ENCODE results near the gene MTFR1L. TPM values are rescaled to one million over a fixed set of nuclear protein-coding genes. Genes with fewer than 3 reads are reported as not detected.
A peak's percentile ranks its signal among the peaks of the same experiment; 100 is the strongest.

Gene MTFR1L
- total RNA-seq, 2 donors from 2014 or later: 30.4 to 37.4 TPM

DNA sequence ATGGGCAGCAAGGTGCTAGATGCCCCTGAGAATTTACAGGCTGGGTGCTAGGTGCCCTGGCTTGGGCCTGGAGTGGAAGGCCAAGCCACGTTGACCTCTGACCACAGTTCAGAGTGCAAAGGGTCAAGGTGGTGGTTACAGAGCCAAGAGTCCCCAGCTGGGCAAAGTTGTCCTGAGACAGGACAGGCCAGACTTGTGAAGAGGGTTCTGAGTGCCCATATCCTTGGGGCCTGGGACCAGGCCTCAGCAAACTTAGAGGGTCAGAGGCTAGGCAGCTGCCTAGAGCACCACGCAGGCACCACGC lies 38.7 kb upstream of the MTFR1L start:
- Mint-ChIP-seq H3K4me3 (no peak overlapping the region), H3K36me3 (ENCODE audit: low read depth) (peaks cover 2% of the 10 kb centered on the region), H3K27me3 (no peaks in the 10 kb centered on the region), H3K4me1 (peaks cover 2% of the 10 kb centered on the region), H3K27ac (peak overlapping the region; percentile 29)
- H3K9me3 ChIP-seq (ENCODE audit: control insufficient read depth, low read length, poor library complexity, severe bottlenecking): no peaks in the 10 kb centered on the region
- DNase-seq (no peak), ATAC-seq (no peak)

DNA sequence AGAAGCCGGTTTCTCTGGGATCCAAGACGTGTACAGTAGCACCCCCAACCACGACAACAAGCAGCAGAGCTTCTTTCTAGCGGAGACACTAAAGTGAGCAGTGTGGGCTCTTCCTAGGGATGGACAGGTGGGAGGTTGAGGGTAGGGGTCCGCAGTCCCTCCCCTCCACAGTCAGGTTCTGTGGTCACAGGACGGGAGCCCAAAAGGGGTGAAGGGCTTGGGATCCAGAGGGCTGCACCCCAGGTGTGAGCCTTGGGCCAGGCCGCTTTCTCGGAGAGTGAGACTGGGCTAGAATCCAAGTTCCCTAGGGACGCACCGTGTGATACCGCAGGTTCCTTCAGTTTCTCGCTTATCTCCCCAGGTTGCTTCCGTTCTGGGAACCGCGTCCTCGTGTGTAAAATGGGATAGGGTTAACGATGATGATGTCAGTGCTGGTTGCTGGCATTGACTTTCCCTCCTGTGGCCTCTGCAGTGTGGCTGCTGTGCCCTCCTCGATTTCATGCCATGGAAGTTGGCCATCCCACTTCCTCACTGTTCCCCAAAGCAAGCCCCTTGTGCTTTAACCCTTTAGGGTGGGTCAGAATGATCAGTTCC lies 37.0 kb upstream of the MTFR1L start:
- Mint-ChIP-seq H3K4me1 (no peaks in the 10 kb centered on the region), H3K27ac (peak overlapping the region; percentile 16), H3K4me3 (no peak overlapping the region), H3K36me3 (ENCODE audit: low read depth) (peaks cover 2% of the 10 kb centered on the region), H3K27me3 (no peaks in the 10 kb centered on the region)
- H3K9me3 ChIP-seq (ENCODE audit: control insufficient read depth, low read length, poor library complexity, severe bottlenecking): no peaks in the 10 kb centered on the region
- DNase-seq (no peak), ATAC-seq (no peak)

DNA sequence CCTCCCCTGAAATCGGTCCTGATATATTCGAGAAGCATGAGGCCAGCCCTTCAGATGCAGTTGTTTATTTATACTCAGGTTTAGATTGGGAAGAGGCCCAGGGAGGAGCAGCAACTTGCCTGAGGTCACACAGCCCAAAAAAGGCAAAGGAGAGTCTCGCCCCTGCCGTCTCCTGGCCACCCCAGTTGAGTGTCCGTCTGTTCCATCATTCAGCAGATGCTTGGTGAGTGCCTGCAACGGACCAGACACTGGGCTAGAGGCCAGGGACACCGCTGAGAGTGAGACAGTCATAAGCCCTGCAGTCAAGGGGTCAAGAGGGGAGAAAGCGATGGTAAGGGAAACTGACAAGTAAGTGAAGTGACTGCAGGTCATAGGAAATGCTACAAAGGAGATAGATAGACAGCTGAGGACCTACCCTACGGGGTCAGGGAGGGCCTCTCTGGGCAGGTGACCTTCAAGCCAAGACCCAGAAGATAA lies 35.1 kb upstream of the MTFR1L start:
- H3K9me3 ChIP-seq (ENCODE audit: control insufficient read depth, low read length, poor library complexity, severe bottlenecking): no peaks in the 10 kb centered on the region
- peaks cover 2% of the 10 kb centered on the region for H3K36me3 Mint-ChIP-seq (ENCODE audit: low read depth)
- no peaks in the 10 kb centered on the region for H3K27me3 Mint-ChIP-seq
- DNase-seq (no peak), ATAC-seq (no peak)
- H3K4me1 Mint-ChIP-seq: no peaks in the 10 kb centered on the region
- H3K27ac Mint-ChIP-seq: peak overlapping the region; percentile 66
- H3K4me3 Mint-ChIP-seq: no peak overlapping the region

DNA sequence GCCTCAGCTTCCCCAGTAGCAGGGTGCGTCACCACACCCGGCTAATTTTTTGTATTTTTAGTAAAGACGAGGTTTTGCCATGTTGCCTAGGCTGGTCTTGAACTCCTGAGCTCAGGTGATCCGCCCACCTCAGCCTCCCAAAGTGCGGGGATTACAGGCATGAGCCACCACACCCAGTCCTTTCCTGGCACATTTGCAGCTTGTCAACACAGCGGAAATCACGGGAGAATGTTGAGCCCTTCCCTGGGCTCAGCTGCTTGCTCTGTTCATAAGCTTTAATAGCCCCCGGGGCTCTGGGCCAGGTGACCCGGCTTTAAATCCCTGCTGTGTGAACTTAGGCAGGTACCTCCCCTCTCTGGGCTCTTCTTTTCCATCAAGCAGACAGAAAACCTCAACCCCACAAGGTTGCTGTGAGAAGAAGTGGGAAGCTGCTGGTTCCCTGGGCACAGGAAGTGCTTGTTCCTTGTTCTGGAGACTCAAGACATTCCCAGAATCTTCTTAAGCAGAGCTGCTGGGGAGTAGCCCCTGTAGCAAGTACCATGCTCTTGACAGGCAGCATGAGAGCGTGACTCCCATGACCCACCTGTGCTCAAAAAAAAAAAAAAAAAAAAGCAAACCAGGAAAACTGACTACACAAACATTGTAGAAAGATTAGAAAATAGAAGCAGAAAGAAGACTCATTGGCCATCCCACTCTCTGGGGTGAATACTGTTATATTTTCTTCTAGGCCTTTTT lies 34.3 kb upstream of the MTFR1L start:
- DNase-seq: no peak
- Mint-ChIP-seq H3K27ac (no peak overlapping the region), H3K27me3 (no peaks in the 10 kb centered on the region), H3K4me1 (no peaks in the 10 kb centered on the region), H3K36me3 (ENCODE audit: low read depth) (peaks cover 2% of the 10 kb centered on the region), H3K4me3 (no peak overlapping the region)
- H3K9me3 ChIP-seq (ENCODE audit: control insufficient read depth, low read length, poor library complexity, severe bottlenecking): no peaks in the 10 kb centered on the region
- ATAC-seq: no peak

DNA sequence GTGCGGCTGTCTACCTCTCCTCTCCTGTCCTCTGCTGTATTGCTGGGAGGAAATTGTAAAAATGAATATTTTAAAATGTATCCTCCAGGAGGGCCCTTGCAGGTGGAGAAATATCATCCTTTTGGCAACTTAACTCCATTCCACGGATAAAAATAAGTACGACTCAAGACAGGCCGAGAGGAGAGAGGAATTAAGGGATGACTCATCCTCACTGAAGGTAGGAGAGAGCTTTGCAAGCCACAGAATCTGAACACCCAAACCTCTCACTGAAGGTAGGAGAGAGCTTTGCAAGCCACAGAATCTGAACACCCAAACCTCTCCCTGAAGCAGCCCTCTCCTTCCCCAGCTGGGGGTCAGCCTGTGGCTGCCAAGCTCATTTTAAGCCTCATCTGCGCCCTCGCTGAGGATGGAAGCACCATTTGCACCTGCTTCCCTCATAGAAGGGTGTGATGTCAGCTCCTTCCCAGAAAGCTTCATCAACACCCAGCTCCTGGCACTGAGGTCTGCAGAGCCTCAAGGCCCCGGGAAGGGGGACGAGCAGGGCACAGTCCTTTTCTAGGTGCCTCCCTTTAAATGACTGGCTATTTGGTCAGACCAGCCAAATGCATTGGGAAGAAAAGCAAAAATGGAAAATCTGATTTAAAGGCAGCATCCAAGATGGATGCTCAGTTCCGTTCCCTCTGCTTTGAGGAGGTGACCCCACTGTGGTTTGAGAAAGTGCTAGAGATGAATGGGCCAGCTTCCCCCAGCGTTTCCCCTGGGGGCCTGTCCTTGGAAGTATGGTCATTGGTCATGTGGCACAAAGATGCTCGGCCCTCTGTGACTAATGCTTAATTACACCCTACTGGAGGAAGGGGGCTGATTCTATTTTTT lies 32.6 kb upstream of the MTFR1L start:
- Mint-ChIP-seq H3K27ac (no peak overlapping the region), H3K36me3 (ENCODE audit: low read depth) (peaks cover 2% of the 10 kb centered on the region), H3K27me3 (no peaks in the 10 kb centered on the region)

DNA sequence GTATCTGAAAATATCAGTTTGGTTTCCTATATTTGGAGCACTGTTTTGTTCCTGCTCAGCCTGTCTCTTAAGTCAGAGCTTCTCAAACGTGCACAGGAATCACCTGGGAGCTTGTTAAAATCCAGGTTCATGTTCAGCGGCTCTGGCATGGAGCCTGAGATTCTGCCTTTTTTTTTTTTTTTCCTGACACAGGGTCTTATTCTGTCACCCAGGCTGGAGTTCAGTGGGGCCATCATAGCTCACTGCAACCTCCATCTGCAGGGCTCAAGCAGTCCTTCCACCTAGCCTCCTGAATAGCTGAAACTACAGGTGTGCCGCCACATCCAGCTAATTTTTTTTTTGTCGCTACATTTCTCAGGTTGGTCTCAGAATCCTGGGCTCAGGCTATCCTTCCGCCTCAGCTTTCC lies 32.0 kb upstream of the MTFR1L start:
- Mint-ChIP-seq H3K27me3 (no peaks in the 10 kb centered on the region), H3K4me3 (no peak overlapping the region), H3K4me1 (peaks cover 5% of the 10 kb centered on the region), H3K36me3 (ENCODE audit: low read depth) (peaks cover 2% of the 10 kb centered on the region), H3K27ac (peak overlapping the region; percentile 21)
- DNase-seq (no peak), ATAC-seq (no peak)
- no peaks in the 10 kb centered on the region for H3K9me3 ChIP-seq (ENCODE audit: control insufficient read depth, low read length, poor library complexity, severe bottlenecking)

More for the DNA sequence above, 32.6 kb upstream of the MTFR1L start:
- H3K4me3 Mint-ChIP-seq: no peak overlapping the region
- DNase-seq (no peak), ATAC-seq (no peak)
- H3K9me3 ChIP-seq (ENCODE audit: control insufficient read depth, low read length, poor library complexity, severe bottlenecking): no peaks in the 10 kb centered on the region
- peaks cover 5% of the 10 kb centered on the region for H3K4me1 Mint-ChIP-seq

DNA sequence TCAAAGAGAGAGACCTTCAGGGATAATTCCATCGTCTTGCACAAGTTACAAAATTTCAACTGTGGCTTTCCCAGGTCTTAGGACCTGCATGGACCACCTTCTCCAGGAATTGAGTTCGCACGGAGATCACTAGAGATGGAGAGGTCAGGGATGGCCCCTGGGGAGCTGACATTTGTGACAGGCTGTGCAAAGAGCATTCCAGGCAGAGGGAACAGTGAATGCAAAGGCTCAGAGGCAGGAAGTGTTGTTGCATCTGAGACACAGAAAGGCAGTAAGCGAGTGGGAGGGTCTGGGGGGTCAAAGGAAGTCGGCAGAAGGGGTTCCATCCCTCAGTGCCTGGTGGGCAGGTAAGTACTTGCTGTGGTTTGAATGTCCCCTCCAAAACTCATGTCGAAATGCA lies 29.3 kb upstream of the MTFR1L start:
- no peak overlapping the region for H3K4me3 Mint-ChIP-seq
- no peak for ATAC-seq
- peaks cover 11% of the 10 kb centered on the region for H3K4me1 Mint-ChIP-seq
- no peaks in the 10 kb centered on the region for H3K27me3 Mint-ChIP-seq
- no peaks in the 10 kb centered on the region for H3K36me3 Mint-ChIP-seq (ENCODE audit: low read depth)
- no peaks in the 10 kb centered on the region for H3K9me3 ChIP-seq (ENCODE audit: control insufficient read depth, low read length, poor library complexity, severe bottlenecking)
- DNase-seq: no peak
- peak overlapping the region; percentile 83 for H3K27ac Mint-ChIP-seq

DNA sequence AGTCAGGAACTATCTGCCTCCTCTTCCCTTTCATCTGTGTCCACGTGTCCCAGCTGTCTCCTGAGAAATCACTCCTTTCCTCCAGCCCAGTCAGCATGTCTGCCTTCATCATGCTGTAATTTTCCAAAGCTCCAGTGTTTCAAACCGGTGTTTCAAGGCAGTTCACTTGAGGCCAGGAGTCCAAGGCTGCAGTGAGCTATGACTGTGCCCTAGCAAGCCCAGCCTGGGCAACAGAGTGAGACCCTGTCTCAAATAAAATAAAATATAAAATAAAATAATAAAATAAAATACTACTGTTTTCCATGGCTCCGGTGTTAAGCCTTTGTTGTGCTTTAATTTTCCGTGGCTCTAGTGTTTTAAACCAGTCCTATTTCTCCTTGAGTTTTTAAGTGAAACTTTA lies 27.6 kb upstream of the MTFR1L start:
- H3K27me3 Mint-ChIP-seq: no peaks in the 10 kb centered on the region
- ATAC-seq (no peak), DNase-seq (no peak)
- H3K36me3 Mint-ChIP-seq (ENCODE audit: low read depth): peaks cover 2% of the 10 kb centered on the region
- H3K4me3 Mint-ChIP-seq: no peak overlapping the region
- no peaks in the 10 kb centered on the region for H3K9me3 ChIP-seq (ENCODE audit: control insufficient read depth, low read length, poor library complexity, severe bottlenecking)
- no peak overlapping the region for H3K27ac Mint-ChIP-seq
- H3K4me1 Mint-ChIP-seq: peaks cover 21% of the 10 kb centered on the region

DNA sequence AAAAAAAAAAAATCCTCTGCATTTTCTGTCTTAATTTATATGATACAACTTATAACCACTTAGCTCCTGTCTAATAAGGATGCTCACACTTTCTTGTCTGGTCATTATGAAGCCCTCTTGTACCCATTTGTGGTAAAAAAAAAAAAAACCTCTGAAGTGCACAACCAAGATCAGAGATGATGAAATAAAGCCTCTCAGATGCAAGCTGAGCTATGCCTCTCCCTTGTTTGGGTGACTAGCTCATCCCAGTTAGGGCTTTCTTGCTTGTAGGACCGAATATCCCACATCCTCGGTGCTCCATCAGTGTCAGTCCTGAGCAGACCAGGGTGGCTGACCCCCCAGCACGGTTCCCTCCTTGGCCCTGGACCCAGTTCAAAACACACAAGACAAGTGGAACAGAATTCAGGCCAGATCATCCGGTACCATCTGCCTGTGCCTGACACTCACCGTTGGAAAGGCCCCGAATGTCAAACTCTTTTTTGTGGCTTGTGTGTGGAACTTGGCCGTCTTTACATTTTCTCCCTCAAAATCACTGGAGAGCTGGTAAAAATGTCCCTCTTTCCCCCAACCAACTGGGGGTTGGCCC lies 26.1 kb upstream of the MTFR1L start:
- no peaks in the 10 kb centered on the region for H3K9me3 ChIP-seq (ENCODE audit: control insufficient read depth, low read length, poor library complexity, severe bottlenecking)
- ATAC-seq (no peak), DNase-seq (no peak)
- peaks cover 34% of the 10 kb centered on the region for H3K4me1 Mint-ChIP-seq
- peaks cover 2% of the 10 kb centered on the region for H3K36me3 Mint-ChIP-seq (ENCODE audit: low read depth)
- no peaks in the 10 kb centered on the region for H3K27me3 Mint-ChIP-seq
- peak overlapping the region; percentile 98 for H3K27ac Mint-ChIP-seq
- no peak overlapping the region for H3K4me3 Mint-ChIP-seq

DNA sequence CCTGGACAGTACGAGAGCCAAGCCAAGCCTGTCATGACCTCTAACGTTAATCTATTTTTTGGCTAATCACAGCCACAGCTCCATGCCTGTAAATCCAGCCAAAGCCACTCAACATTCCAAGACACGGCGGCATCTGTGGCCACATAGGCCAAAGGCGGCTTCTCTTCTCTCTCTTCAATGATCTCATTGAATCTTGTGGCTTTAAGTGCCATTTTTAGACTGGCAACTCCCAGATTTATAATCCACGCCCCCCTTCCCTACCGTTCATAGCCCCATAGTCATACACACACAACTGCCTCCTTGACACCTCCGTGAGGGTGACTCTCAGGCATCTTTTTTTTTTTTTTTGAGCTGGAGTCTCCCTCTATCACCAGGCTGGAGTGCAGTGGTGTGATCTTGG lies 25.4 kb upstream of the MTFR1L start:
- Mint-ChIP-seq H3K27ac (peak overlapping the region; percentile 98), H3K4me1 (peaks cover 34% of the 10 kb centered on the region), H3K36me3 (ENCODE audit: low read depth) (peaks cover 2% of the 10 kb centered on the region), H3K27me3 (no peaks in the 10 kb centered on the region), H3K4me3 (no peak overlapping the region)
- no peak for DNase-seq
- no peak for ATAC-seq
- H3K9me3 ChIP-seq (ENCODE audit: control insufficient read depth, low read length, poor library complexity, severe bottlenecking): no peaks in the 10 kb centered on the region

DNA sequence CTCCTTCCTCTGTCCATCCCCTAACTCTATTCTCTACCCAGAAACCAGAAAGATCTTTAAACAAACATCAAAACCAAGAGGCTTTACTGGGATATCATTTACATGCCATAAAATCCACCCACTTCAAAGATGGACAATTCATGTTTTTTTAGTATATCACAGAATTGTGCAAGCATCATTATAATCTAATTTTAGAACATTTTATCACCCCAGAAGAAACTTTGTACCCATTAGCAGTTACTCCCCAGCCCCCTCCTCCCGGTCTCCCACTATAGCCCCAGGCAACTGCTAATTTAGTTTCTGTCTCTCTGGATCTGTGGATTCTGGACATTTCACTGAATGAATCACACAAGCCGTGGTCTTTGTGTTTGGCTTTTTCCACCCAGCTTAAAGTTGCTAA lies 24.5 kb upstream of the MTFR1L start:
- no peaks in the 10 kb centered on the region for H3K9me3 ChIP-seq (ENCODE audit: control insufficient read depth, low read length, poor library complexity, severe bottlenecking)
- ATAC-seq (no peak), DNase-seq (no peak)
- Mint-ChIP-seq H3K4me3 (no peak overlapping the region), H3K27ac (peak overlapping the region; percentile 98), H3K27me3 (no peaks in the 10 kb centered on the region), H3K4me1 (peaks cover 34% of the 10 kb centered on the region), H3K36me3 (ENCODE audit: low read depth) (peaks cover 2% of the 10 kb centered on the region)

DNA sequence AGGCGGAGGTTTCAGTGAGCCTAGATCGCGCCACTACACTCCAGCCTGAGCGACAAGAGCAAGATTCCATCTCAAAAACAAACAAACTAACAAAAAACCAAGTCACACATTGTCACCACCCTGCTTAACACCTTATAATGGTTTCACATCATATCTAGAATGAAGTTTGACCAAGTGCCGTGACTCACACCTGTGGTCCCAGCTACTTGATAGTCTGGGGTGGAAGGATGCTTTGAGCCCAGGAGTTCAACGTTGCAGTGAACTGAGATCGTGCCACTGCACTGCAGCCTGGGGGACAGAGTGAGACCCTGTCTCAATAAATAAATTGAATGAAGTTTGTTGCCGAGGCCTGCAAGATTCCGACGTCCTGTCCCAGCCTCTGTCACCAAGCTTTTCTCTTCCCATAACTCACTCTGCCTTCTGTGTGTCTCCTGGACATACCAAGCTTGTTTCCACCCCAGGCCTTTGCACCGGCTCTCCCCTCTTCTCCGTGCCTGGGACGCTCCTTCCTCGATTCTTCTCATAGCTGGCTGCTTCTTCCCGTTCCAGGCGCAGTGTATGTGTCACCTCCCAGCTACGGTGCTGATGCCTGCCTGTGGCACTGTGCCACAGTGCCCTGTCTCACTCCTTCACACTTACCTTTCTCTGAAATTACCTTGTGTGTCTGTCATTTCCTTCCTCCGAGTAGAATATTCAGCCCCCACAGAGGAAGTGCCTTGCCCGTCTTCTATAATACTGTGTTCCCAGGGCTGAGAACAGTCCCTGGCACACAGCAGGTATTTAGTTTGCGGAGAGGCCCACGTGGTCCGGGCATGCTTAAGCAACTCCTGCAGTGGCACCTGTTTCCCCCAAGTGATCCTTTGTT lies 23.6 kb upstream of the MTFR1L start:
- H3K36me3 Mint-ChIP-seq (ENCODE audit: low read depth): peaks cover 2% of the 10 kb centered on the region
- no peaks in the 10 kb centered on the region for H3K27me3 Mint-ChIP-seq
- H3K27ac Mint-ChIP-seq: peak overlapping the region; percentile 98
- H3K4me3 Mint-ChIP-seq: peak overlapping the region; percentile 89
- no peaks in the 10 kb centered on the region for H3K9me3 ChIP-seq (ENCODE audit: control insufficient read depth, low read length, poor library complexity, severe bottlenecking)
- peaks cover 37% of the 10 kb centered on the region for H3K4me1 Mint-ChIP-seq
- ATAC-seq (peak; percentile 74), DNase-seq (peak in 1 of 3 donors; percentile 26)

Data from T-helper 17 cell (primary cell).